ENCODE data around the gene TMEM61.
"Not testable (repeated sequence)": the region's sequence is repeated elsewhere in the genome, so short reads cannot be mapped to it uniquely, and the experiment has no call there.

The TMEM61 gene

GRCh38 chr1:54980528-54981241 lies at the start of gene TMEM61:
Gene TMEM61 (plus strand): TSS chr1:54980628. CDS start chr1:54981066, 438 bp downstream.
- no peak for DNase-seq

GRCh38 chr1:54931275-54931840 lies 49.1 kb upstream of the TMEM61 start:
- no peak for DNase-seq

DNA sequence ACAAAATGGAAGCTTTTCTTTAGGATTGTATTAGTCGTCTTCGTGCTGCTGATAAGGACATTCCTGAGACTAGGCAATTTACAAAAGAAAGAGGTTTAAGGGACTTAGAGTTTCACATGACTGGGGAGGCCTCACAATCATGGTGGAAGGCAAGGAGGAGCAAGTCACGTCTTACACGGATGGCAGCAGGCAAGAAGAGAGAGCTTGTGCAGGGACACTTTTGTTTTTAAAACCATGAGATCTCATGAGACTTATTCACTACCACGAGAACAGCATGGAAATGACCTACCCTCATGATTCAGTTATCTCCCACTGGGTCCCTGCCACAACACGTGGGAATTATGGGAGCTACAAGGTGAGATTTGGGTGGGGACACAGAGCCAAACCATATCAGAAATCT lies 46.3 kb upstream of the TMEM61 start:
- not testable (repeated sequence) for DNase-seq

- no peak for DNase-seq
Measured at GRCh38 chr1:54934869-54935268, 45.6 kb upstream of the TMEM61 start.

- no peak for DNase-seq
Measured at GRCh38 chr1:54936791-54937190, 43.6 kb upstream of the TMEM61 start.

DNA sequence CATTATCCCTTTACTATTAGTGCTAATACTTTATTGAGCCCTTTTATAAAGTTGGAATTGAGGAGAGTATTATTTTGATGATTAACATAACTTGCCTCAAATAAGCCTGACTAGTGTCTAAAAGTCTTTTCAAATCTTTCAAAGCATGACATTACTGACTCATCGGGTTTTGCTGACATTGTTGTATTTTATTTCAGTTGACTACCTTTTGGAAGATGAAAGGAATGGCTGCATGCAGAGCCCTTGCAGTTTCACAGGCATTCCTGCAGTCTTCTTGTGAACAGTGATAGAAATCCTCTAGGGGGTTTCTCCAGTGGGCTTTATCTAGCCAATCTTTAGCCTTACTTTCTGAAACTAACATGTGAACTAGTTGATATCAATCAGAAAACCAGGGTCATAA lies 43.0 kb upstream of the TMEM61 start:
- no peak for DNase-seq

GRCh38 chr1:54938955-54939354 lies 41.5 kb upstream of the TMEM61 start:
- not testable (repeated sequence) for DNase-seq

DNA sequence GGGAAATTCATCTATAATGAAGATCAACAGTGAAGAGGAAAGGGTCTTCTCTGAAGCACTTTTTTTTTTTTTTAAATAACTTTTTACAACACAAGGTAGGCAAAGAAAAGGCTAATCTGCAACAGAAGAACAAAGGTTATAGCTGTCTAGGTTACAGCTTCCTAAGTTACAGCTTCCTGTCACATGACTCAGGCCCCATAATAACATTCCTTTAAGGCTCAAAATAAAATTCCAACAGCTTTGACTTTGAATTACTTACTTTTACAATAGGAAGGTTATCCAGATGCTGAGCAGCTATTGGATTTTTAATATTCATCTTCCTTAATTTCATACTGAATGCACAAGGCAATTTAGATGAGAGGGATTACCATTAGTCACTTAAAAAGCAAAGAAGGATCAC lies 40.4 kb upstream of the TMEM61 start:
- no peak for DNase-seq

GRCh38 chr1:54942976-54943375 lies 37.5 kb upstream of the TMEM61 start:
- DNase-seq, result no peak

DNA sequence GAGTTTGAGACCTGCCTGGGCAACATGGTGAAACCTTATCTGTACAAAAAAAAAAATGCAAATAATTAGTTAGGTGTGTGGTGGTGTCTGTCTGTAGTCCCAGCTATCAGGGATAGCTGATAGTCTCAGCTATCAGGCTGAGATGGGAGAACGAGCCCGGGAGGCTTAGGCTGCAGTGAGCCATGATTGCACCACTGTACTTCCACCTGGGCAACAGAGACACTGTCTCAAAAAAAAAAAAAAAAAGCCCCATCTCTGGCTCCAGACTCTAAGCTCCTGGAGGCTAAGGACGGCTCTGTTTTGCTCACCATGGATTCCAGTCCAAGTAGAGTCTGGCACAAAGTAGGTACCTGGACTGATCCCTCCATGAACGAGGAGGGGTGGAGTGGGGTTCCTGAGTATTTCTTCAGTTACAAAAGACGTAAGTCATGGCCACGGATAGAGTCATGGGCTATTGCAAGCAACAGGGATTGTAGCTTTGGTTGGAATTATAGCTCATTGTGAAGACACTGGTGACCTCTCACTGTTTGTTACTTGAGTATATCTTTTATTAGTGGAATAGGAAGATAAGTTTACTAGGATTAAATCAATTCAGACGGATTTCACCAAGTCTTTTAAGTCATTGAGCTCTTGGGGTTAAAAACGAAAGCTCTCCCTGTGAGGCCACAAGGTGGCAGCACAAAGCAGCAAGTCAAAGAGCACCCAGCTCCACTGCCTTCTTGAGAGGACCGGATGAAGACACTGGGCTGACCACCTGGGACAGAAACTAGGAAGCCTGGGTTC lies 35.6 kb upstream of the TMEM61 start:
- peak; percentile 39 for DNase-seq

GRCh38 chr1:54945393-54945936 lies 35.0 kb upstream of the TMEM61 start:
- no peak for DNase-seq

GRCh38 chr1:54947540-54947939 lies 32.9 kb upstream of the TMEM61 start:
- DNase-seq, result no peak

GRCh38 chr1:54949053-54949452 lies 31.4 kb upstream of the TMEM61 start:
- no peak for DNase-seq

- no peak for DNase-seq
Measured at GRCh38 chr1:54950006-54950368, 30.4 kb upstream of the TMEM61 start.

GRCh38 chr1:54950369-54951163 lies 29.9 kb upstream of the TMEM61 start:
- no peak for DNase-seq

- DNase-seq, result no peak
Measured at GRCh38 chr1:54951810-54952226, 28.6 kb upstream of the TMEM61 start.

DNA sequence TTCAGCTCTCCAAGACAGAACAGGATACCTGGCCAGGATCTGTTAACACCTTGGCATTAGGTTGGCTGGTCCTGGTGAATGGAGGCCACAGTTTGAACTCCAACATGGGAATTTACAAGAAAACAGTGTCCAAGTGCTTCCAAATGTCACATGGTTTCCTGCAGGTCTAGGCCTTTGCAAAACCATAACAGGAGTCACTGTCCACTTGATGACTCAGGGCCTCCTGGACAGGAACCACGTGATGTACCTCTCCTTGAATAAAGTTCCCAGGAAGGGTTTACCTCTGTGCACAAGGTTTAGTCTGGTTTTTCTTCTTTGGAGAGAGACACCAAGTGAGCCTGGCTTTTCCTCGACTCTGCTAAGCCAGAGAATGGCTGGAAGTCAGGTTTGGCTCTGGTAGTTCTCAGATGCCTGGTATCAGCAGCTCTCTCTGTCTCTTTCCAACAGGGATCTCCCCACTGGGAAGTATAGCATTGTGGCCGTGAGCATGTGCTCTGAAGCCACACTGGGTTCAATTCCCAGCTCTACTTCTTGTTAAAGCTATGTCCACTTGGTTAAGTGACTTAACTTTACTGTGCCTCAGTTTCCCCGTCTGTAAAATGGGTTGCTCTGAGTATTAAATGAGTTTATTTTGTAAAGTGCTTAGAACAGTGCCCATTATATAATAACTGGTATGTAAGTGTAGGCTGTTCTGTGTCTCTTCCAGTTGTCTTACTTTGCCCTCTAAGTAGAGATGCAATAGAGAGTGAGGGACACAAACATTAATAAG lies 27.3 kb upstream of the TMEM61 start:
- no peak for DNase-seq

DNA sequence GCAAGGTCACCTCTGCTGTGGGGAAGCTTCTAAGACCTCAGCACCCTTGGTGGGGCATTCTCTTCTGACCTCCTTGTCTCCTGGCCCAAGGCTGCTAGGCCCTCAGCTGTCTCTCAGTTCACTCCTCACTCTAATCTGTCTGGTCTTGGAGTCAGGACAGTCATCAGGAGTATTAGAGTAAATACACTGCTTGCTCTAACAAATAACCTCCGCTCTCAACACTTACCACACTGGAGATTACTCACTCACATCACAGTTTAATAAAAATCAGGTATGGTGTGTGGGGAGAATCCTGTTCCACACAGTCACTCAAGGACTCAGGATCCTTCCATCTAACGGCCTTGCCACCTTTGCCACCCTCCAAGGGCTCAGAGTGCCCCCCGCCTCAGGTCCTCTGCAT lies 26.6 kb upstream of the TMEM61 start:
- no peak for DNase-seq

DNA sequence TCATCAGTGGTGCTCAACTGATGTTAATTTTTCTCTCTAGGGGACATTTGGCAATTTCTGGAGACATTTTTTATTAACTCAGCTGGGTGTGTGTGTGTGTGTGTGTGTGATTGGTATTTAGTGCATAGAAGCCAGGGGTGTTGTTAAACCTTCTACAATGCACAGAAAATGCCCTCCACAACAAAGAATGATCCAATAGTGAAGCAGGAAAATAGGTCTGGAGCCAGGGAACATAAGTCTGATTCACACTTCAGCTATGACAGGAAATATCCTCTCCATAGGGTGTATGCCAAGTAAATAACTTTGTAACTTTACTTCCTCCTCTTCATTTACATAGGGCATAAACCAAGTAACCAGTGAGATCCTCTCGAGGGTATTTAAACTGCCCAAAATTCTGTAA lies 25.1 kb upstream of the TMEM61 start:
- no peak for DNase-seq

DNA sequence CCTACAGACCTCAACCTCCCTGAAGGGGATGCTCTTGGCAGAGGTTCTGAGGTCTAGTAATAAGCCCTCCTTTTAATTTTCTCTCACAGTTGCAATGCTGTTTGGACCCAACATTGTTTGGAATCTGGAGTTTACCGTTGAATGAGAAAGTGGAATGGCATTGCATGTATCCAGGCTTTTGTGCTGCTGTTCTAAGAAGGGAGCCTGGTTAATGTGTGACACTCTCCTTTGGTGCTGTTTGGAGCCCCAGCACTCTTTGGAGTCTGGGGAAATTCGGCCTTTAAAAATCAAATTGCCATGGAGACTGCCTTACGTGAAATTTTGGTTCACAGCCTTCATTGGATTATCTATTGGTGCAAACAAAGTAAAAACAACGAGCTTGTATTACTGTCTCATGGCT lies 23.7 kb upstream of the TMEM61 start:
- no peak for DNase-seq

DNA sequence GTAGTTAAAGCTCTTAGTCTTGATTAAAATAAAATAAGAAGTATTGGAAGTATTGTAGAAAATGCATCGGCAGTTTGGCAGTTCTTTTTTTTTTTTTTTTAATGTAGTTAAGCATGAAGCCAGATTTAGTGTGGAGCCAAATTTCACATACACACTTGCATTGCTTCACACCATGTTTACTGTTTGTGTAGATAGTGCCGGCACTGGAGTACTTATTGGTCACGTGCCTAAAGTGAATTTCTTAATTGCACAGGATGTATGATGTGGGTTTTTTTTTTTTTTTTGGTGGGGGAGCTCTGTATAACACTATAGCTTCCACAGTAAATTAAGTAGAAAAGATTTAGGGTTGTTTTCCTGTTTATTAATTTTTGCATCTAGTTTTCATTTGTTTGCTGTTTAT lies 21.2 kb upstream of the TMEM61 start:
- DNase-seq, result no peak

Data from activated CD4-positive, alpha-beta T cell treated with anti-CD3 and anti-CD28 coated beads for 1 hour (primary cell).